ENCODE results near the gene CDC14A. TPM values are rescaled to one million over a fixed set of nuclear protein-coding genes. Genes with fewer than 3 reads are reported as not detected.

Gene CDC14A
- total RNA-seq, 6 experiments from 2014 or later, result 2.4 to 5.1 (median 3.0) TPM

DNA sequence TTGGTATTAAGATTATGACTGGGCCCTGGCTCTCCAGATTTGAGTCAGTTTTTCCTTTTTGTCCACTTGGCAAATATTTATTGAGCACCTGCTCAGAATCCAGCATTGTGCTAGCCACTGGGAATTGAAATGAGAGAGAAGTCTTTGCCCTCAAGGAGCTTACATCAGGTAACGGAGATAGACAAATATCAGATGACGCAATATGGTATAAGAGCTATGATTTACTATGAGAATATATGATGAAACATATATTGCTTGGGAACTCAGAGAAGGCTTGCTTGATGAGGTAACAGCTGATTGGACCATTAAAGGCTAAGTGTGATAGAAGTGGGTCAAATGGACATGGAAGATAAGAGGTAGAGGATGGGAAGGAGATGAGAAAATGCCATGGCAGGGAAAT, 144.6 kb downstream of the CDC14A start:
- TF ChIP-seq, protein P1, sequence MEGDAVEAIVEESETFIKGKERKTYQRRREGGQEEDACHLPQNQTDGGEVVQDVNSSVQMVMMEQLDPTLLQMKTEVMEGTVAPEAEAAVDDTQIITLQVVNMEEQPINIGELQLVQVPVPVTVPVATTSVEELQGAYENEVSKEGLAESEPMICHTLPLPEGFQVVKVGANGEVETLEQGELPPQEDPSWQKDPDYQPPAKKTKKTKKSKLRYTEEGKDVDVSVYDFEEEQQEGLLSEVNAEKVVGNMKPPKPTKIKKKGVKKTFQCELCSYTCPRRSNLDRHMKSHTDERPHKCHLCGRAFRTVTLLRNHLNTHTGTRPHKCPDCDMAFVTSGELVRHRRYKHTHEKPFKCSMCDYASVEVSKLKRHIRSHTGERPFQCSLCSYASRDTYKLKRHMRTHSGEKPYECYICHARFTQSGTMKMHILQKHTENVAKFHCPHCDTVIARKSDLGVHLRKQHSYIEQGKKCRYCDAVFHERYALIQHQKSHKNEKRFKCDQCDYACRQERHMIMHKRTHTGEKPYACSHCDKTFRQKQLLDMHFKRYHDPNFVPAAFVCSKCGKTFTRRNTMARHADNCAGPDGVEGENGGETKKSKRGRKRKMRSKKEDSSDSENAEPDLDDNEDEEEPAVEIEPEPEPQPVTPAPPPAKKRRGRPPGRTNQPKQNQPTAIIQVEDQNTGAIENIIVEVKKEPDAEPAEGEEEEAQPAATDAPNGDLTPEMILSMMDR (IDR thresholded peaks at IDR 0.05), result no peak
- peaks cover 7% of the 10 kb centered on the region for H3K4me1 Mint-ChIP-seq (ENCODE audit: low read depth)
- no peak overlapping the region for H3K4me3 Mint-ChIP-seq
- H3K27ac Mint-ChIP-seq, result no peak overlapping the region
- no peaks in the 10 kb centered on the region for H3K27me3 Mint-ChIP-seq (ENCODE audit: insufficient read depth)
- no peaks in the 10 kb centered on the region for H3K9me3 Mint-ChIP-seq
- DNase-seq, result no peak
- H3K36me3 Mint-ChIP-seq (ENCODE audit: low read depth), result peaks cover 9% of the 10 kb centered on the region; the same call in 1 of the 2 replicates

DNA sequence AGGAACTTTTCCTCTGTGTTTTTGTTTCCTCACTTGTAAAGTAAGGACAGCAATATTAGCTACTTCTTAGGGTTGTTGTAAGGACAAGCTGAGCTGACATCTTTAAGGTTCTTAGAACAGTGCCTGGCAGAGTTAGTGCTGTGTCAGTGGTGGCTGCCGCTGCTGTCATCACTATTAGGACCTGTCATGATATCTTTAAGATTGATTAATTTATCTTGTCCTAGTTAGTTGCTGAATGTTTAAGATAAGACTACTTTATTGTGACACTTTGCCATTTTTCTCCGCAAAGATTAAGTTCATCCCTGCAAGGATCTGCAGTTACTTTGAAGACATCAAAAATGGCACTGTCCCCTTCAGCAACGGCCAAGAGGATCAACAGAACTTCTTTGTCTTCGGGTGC, 145.5 kb downstream of the CDC14A start:
- DNase-seq, result no peak
- peaks cover 9% of the 10 kb centered on the region; the same call in 1 of the 2 replicates for H3K36me3 Mint-ChIP-seq (ENCODE audit: low read depth)
- no peak overlapping the region for H3K4me3 Mint-ChIP-seq
- H3K9me3 Mint-ChIP-seq, result no peaks in the 10 kb centered on the region
- no peak overlapping the region for H3K27ac Mint-ChIP-seq
- H3K4me1 Mint-ChIP-seq (ENCODE audit: low read depth), result peaks cover 7% of the 10 kb centered on the region
- no peaks in the 10 kb centered on the region for H3K27me3 Mint-ChIP-seq (ENCODE audit: insufficient read depth)
- TF ChIP-seq, protein P1 (IDR thresholded peaks at IDR 0.05), result no peak

DNA sequence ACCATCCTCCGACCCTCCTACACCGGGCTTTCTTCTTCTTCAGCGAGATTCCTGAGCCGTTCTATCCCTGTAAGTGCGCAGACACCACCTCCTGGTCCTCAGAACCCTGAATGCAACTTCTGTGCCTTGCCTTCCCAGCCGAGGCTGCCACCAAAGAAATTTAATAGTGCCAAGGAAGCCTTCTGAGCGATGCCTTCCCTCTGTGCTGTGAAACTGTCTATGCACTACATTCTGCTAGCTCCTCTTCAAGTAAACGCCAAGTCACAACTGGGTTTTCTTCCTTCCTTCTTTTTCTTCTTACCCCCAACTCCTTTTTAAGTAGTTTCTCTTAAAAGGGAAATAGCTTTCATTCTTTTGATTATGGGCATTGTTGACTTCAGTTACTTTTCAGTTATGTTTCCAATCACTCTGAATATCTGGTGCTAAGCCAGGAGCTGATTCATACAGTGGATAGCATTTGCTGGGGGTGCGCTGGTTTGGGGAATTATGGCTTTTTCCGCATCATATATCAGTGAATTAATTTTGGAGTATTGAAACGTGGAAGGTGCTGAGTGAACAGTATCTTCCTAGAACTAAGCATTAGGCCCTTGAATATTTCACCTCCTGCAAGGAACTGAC, 147.0 kb downstream of the CDC14A start:
- no peaks in the 10 kb centered on the region for H3K9me3 Mint-ChIP-seq
- no peaks in the 10 kb centered on the region for H3K27me3 Mint-ChIP-seq (ENCODE audit: insufficient read depth)
- peaks cover 9% of the 10 kb centered on the region; the same call in 1 of the 2 replicates for H3K36me3 Mint-ChIP-seq (ENCODE audit: low read depth)
- no peak overlapping the region for H3K27ac Mint-ChIP-seq
- no peak for DNase-seq
- TF ChIP-seq, protein P1 (IDR thresholded peaks at IDR 0.05), result no peak
- H3K4me3 Mint-ChIP-seq, result no peak overlapping the region
- peaks cover 7% of the 10 kb centered on the region for H3K4me1 Mint-ChIP-seq (ENCODE audit: low read depth)

DNA sequence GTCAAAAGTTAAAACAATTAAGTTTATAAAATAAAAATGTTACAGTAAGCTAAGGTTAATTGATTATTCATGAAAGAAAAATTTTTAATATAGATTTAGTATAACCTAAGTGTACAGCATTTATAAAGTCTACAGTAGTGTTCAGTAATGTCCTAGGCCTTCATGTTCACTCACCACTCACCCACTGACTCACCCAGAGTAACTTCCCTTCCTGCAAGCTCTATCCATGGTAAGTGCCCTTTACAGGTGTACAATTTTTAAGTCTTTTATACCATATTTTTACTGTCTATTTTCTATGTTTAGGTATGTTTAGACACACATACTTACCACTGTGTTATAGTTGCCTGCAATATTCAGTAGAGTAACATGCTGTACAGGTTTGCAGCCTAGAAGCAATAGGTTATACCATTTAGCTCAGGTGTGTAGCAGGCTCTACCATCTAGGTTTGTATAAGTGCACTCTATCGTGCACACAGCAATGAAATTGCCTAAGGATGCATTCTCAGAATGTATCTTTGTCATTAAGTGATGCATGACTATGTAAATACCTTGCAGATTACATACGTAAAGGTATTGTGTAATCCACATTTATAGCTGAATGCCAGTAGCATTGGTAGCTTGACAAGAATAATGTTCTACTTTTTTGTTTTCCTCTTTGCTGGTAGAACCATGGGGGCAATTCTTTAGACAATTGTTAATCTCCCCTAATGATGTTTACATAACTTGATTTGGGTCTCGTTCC, 149.9 kb downstream of the CDC14A start:
- H3K9me3 Mint-ChIP-seq, result no peaks in the 10 kb centered on the region

DNA sequence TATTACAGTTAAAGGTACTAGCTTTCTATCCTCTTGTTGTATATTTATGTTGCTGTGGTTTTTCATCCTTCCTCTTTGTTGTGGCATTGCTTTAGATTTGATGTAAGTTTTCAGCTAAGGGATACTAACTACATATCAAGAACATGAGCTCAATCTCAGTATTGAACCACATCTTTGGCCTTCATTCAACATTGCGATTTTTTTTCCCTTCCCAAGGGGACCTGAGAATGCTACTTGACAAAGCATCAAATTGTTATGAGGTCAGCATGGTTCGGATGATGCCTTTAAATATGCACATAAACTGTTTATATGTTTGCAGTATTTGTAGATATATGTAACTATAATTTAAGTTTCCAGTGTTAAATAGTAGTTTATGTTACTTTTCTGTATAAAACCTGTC, 153.9 kb downstream of the CDC14A start:
- Mint-ChIP-seq H3K27ac (no peak overlapping the region), H3K4me1 (ENCODE audit: low read depth) (no peaks in the 10 kb centered on the region)
- no peak for DNase-seq

More for the DNA sequence above, 149.9 kb downstream of the CDC14A start:
- no peaks in the 10 kb centered on the region for H3K27me3 Mint-ChIP-seq (ENCODE audit: insufficient read depth)
- no peak overlapping the region for H3K4me3 Mint-ChIP-seq
- peaks cover 4% of the 10 kb centered on the region; the same call in 1 of the 2 replicates for H3K36me3 Mint-ChIP-seq (ENCODE audit: low read depth)
- no peak overlapping the region for H3K27ac Mint-ChIP-seq
- H3K4me1 Mint-ChIP-seq (ENCODE audit: low read depth), result peaks cover 7% of the 10 kb centered on the region
- DNase-seq, result no peak
- TF ChIP-seq, protein P1 (IDR thresholded peaks at IDR 0.05), result no peak

More for the DNA sequence above, 153.9 kb downstream of the CDC14A start:
- Mint-ChIP-seq H3K27me3 (ENCODE audit: insufficient read depth) (no peaks in the 10 kb centered on the region), H3K36me3 (ENCODE audit: low read depth) (no peaks in the 10 kb centered on the region), H3K4me3 (no peak overlapping the region), H3K9me3 (no peaks in the 10 kb centered on the region)
- TF ChIP-seq, protein P1 (IDR thresholded peaks at IDR 0.05), result no peak
